DOHH2 (cell line): Measurements from ENCODE around the gene EHMT1.

Experiments used
- H3F3A ChIP-seq: fragments of 200-600 bp; sonication (generic), shearing (Covaris generic); 2 replicates; pipeline ENCODE4 v1.6.0; 2016; ENCODE audit warnings: antibody characterized with exemption, mild to moderate bottlenecking; ENCODE audit not compliant: control insufficient read depth, insufficient read depth
- H3K27ac ChIP-seq: fragments of 200-600 bp; sonication (generic); 2 replicates; pipeline ENCODE4 v1.5.1; 2014; ENCODE audit warnings: low read depth, mild to moderate bottlenecking, low read length, moderate library complexity
- H3K27me3 ChIP-seq: fragments of 200-600 bp; sonication (generic); 2 replicates; pipeline ENCODE4 v1.6.1; 2014; ENCODE audit warnings: mild to moderate bottlenecking, low read length, mixed read lengths; ENCODE audit not compliant: control insufficient read depth
- H3K36me3 ChIP-seq: fragments of 200-600 bp; sonication (generic); 2 replicates; pipeline ENCODE4 v1.6.1; 2014; ENCODE audit warnings: mild to moderate bottlenecking, low read length, moderate library complexity, mixed read lengths; ENCODE audit not compliant: control insufficient read depth
- H3K4me1 ChIP-seq: fragments of 200-600 bp; sonication (generic); 2 replicates; pipeline ENCODE4 v1.6.1; 2014; ENCODE audit warnings: mild to moderate bottlenecking, low read length, mixed read lengths; ENCODE audit not compliant: control insufficient read depth
- H3K4me2 ChIP-seq: fragments of 200-600 bp; sonication (generic); 2 replicates; pipeline ENCODE4 v1.6.0; 2014; ENCODE audit warnings: mild to moderate bottlenecking, low read length, moderate library complexity
- H3K4me3 ChIP-seq: fragments of 200-600 bp; sonication (generic); 2 replicates; pipeline ENCODE4 v1.5.1; 2014; ENCODE audit warnings: mild to moderate bottlenecking, low read length, mixed read lengths
- H3K79me2 ChIP-seq: fragments of 200-600 bp; sonication (generic); 2 replicates; pipeline ENCODE4 v1.6.1; 2014; ENCODE audit warnings: mild to moderate bottlenecking, low read length, mixed read lengths; ENCODE audit not compliant: control insufficient read depth
- H3K9me2 ChIP-seq: fragments of 200-600 bp; sonication (generic); replicated peaks from 2 replicates; pipeline ENCODE4 v1.6.1; 2014; ENCODE audit warnings: mild to moderate bottlenecking, low read length, mixed read lengths; ENCODE audit not compliant: control insufficient read depth
- H3K9me3 ChIP-seq: fragments of 200-600 bp; sonication (generic); 2 replicates; pipeline ENCODE4 v1.6.1; 2014; ENCODE audit warnings: antibody characterized with exemption, low read length, mixed read lengths; ENCODE audit not compliant: control insufficient read depth, insufficient read depth
- H4K20me1 ChIP-seq: fragments of 200-600 bp; sonication (generic); 2 replicates; pipeline ENCODE4 v1.6.0; 2014; ENCODE audit warnings: low read depth, mild to moderate bottlenecking, antibody characterized with exemption, low read length, moderate library complexity; ENCODE audit not compliant: control insufficient read depth, insufficient read depth
- CTCF ChIP-seq: fragments of 200-600 bp; sonication (generic); IDR thresholded peaks from one replicate; pipeline ENCODE4 v1.5.1; 2014; ENCODE audit warnings: antibody characterized with exemption, mild to moderate bottlenecking, low read depth, low read length; ENCODE audit not compliant: poor library complexity, severe bottlenecking
- EZH2phosphoT487 ChIP-seq: fragments of 200-600 bp; sonication (generic); IDR thresholded peaks from 2 replicates; pipeline ENCODE4 v1.6.1; 2017; ENCODE audit warnings: borderline replicate concordance, mild to moderate bottlenecking, antibody characterized with exemption, low read length, moderate library complexity, mixed read lengths

The EHMT1 gene

GRCh38 chr9:137583347-137583746 lies 35.5 kb upstream of the EHMT1 start:
- Histone ChIP-seq H3K27me3 (no peaks in the 10 kb centered on the region), H3K4me3 (no peak overlapping the region), H3F3A (peaks cover 4% of the 10 kb centered on the region; the same call in 1 of the 2 replicates), H3K27ac (no peak overlapping the region), H3K79me2 (peaks cover 45% of the 10 kb centered on the region), H3K9me2 (no peaks in the 10 kb centered on the region), H3K4me2 (no peak overlapping the region), H4K20me1 (no peaks in the 10 kb centered on the region), H3K4me1 (peaks cover 3% of the 10 kb centered on the region; the same call in 1 of the 2 replicates), H3K36me3 (peaks cover 82% of the 10 kb centered on the region), H3K9me3 (no peaks in the 10 kb centered on the region)
- TF ChIP-seq EZH2phosphoT487, result no peak
- no peak for TF ChIP-seq CTCF

- Histone ChIP-seq H4K20me1 (peaks cover 3% of the 10 kb centered on the region; the same call in 1 of the 2 replicates), H3K27me3 (no peaks in the 10 kb centered on the region), H3K9me3 (no peaks in the 10 kb centered on the region), H3K9me2 (no peaks in the 10 kb centered on the region), H3K36me3 (peaks cover 85% of the 10 kb centered on the region), H3F3A (peaks cover 4% of the 10 kb centered on the region; the same call in 1 of the 2 replicates), H3K4me3 (no peak overlapping the region), H3K79me2 (peaks cover 48% of the 10 kb centered on the region), H3K4me1 (peaks cover 8% of the 10 kb centered on the region), H3K4me2 (no peak overlapping the region), H3K27ac (no peak overlapping the region)
- TF ChIP-seq CTCF, result no peak
- TF ChIP-seq EZH2phosphoT487, result no peak
Measured at GRCh38 chr9:137583957-137584356, 34.8 kb upstream of the EHMT1 start.

GRCh38 chr9:137586854-137587253 lies 32.0 kb upstream of the EHMT1 start:
- no peaks in the 10 kb centered on the region for H3F3A ChIP-seq
- peaks cover 79% of the 10 kb centered on the region for H3K36me3 ChIP-seq
- no peaks in the 10 kb centered on the region for H3K9me2 ChIP-seq
- no peak overlapping the region for H3K4me3 ChIP-seq
- H3K27ac ChIP-seq, result no peak overlapping the region
- peaks cover 63% of the 10 kb centered on the region for H3K79me2 ChIP-seq
- H3K4me1 ChIP-seq, result peaks cover 21% of the 10 kb centered on the region
- no peak overlapping the region for H3K4me2 ChIP-seq
- H3K27me3 ChIP-seq, result no peaks in the 10 kb centered on the region
- H3K9me3 ChIP-seq, result no peaks in the 10 kb centered on the region
- no peak for TF ChIP-seq CTCF
- TF ChIP-seq EZH2phosphoT487, result no peak
- peaks cover 8% of the 10 kb centered on the region; the same call in 1 of the 2 replicates for H4K20me1 ChIP-seq
